ENCODE data around the gene USP5. TPM values are rescaled to one million over a fixed set of nuclear protein-coding genes. Genes with fewer than 3 reads are reported as not detected.

USP5 gene
- total RNA-seq, 1 experiment from 2014 or later = 175 TPM

DNA sequence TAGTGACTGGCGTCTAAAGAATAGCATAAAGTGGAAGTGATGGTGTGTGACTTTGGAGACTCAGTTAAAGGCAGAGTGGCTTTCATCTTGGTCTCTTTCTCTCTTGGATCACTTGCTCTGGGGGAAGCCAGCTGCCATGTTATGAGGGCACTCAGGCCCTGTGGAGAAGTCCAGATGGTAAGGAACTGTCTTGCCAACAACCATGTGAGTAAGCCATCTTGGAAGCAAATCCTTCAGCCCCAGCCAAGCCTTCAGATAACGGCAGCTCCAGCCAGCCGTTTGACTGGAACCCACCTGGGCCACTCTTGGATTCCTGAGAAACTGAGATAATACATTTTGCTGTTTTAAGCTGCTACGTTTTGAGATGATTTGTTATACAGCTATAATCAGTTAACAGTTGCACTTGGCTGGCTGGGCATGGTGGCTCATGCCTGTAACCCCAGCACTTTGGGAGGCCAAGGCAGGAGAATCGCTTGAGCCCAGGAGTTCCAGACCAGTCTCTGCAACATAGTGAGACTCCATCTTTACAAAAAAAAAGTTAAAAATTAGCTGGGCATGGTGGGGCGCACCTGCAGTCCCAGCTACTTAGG is 45.0 kb downstream of the USP5 start:
- no peaks in the 10 kb centered on the region for H3K9me2 ChIP-seq (ENCODE audit: insufficient read depth)
- H3K36me3 ChIP-seq (ENCODE audit: control insufficient read depth in 1 of 2, insufficient read depth in 2 of 2, low read length in 2 of 2) = no peaks in the 10 kb centered on the region
- TF ChIP-seq, protein P1, sequence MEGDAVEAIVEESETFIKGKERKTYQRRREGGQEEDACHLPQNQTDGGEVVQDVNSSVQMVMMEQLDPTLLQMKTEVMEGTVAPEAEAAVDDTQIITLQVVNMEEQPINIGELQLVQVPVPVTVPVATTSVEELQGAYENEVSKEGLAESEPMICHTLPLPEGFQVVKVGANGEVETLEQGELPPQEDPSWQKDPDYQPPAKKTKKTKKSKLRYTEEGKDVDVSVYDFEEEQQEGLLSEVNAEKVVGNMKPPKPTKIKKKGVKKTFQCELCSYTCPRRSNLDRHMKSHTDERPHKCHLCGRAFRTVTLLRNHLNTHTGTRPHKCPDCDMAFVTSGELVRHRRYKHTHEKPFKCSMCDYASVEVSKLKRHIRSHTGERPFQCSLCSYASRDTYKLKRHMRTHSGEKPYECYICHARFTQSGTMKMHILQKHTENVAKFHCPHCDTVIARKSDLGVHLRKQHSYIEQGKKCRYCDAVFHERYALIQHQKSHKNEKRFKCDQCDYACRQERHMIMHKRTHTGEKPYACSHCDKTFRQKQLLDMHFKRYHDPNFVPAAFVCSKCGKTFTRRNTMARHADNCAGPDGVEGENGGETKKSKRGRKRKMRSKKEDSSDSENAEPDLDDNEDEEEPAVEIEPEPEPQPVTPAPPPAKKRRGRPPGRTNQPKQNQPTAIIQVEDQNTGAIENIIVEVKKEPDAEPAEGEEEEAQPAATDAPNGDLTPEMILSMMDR (IDR thresholded peaks at IDR 0.05 in 2 of 3, conservative IDR thresholded peaks at IDR 0.05 in 1 of 3; ENCODE audit: borderline replicate concordance in 1 of 3, insufficient read depth in 1 of 3, low read depth in 2 of 3, low read length in 2 of 3) = no peak
- no peak for TF ChIP-seq EZH2 (IDR thresholded peaks at IDR 0.05)
- TF ChIP-seq, protein P2, sequence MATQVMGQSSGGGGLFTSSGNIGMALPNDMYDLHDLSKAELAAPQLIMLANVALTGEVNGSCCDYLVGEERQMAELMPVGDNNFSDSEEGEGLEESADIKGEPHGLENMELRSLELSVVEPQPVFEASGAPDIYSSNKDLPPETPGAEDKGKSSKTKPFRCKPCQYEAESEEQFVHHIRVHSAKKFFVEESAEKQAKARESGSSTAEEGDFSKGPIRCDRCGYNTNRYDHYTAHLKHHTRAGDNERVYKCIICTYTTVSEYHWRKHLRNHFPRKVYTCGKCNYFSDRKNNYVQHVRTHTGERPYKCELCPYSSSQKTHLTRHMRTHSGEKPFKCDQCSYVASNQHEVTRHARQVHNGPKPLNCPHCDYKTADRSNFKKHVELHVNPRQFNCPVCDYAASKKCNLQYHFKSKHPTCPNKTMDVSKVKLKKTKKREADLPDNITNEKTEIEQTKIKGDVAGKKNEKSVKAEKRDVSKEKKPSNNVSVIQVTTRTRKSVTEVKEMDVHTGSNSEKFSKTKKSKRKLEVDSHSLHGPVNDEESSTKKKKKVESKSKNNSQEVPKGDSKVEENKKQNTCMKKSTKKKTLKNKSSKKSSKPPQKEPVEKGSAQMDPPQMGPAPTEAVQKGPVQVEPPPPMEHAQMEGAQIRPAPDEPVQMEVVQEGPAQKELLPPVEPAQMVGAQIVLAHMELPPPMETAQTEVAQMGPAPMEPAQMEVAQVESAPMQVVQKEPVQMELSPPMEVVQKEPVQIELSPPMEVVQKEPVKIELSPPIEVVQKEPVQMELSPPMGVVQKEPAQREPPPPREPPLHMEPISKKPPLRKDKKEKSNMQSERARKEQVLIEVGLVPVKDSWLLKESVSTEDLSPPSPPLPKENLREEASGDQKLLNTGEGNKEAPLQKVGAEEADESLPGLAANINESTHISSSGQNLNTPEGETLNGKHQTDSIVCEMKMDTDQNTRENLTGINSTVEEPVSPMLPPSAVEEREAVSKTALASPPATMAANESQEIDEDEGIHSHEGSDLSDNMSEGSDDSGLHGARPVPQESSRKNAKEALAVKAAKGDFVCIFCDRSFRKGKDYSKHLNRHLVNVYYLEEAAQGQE (IDR thresholded peaks at IDR 0.05; ENCODE audit: low read depth) = no peak
- TF ChIP-seq YY1 (IDR thresholded peaks at IDR 0.05; ENCODE audit: extremely low read depth, insufficient replicate concordance, low read depth, low read length) = no peak
- RAD21 ChIA-PET (ENCODE audit: low non-redundant PET in 1 of 2, low total read pairs in 2 of 2, uncharacterized antibody in 2 of 2, unreplicated experiment in 2 of 2) = no interaction called here
- no peak overlapping the region for H3K4me3 ChIP-seq (replicated peaks in 1 of 2; ENCODE audit: low read depth in 1 of 2, low read length in 2 of 2)
- BruUV-seq (replicated peaks) = no TSS peak
- CTCF ChIA-PET = no interaction called here
- H3K27me3 ChIP-seq (ENCODE audit: insufficient read depth, low read length) = no peaks in the 10 kb centered on the region
- H3K79me2 ChIP-seq (ENCODE audit: insufficient read depth, low read length) = no peaks in the 10 kb centered on the region
- H3K9me3 ChIP-seq (ENCODE audit: control insufficient read depth in 1 of 2, insufficient read depth in 1 of 2, low read depth in 1 of 2, low read length in 2 of 2) = no peaks in the 10 kb centered on the region
- no peaks in the 10 kb centered on the region for H4K20me1 ChIP-seq (ENCODE audit: insufficient read depth)
- no peak overlapping the region for H3K9ac ChIP-seq (ENCODE audit: low read length)
- DNase-seq (ENCODE audit: low read depth, low spot score) (no peak), ATAC-seq (no peak)
- H3K4me2 ChIP-seq (ENCODE audit: low read length) = no peak overlapping the region
- POLR2A ChIA-PET = interaction anchor here (1.1 kb wide), 1 partner anchor 47 kb away, joined by 3 read pairs; the partner anchor contains the start of genes C12orf57 and RNU7-1
- intact Hi-C loops (cut with micrococcal nuclease) = no loop called here
- no peak overlapping the region for H2AFZ ChIP-seq (ENCODE audit: low read depth, low read length, poor library complexity, severe bottlenecking)
- peaks cover 0 to 13% of the 10 kb centered on the region in 2 experiments; a peak in 3 of 4 replicates for H3K4me1 ChIP-seq (ENCODE audit: control insufficient read depth in 1 of 2, insufficient read depth in 2 of 2, low read length in 2 of 2)
- no peak overlapping the region for H3K27ac ChIP-seq (ENCODE audit: low read depth, low read length)
